Activated CD8-positive, alpha-beta memory T cell treated with anti-CD3 and anti-CD28 coated beads, Interleukin-2, amount 10 ng/mL, durations not matched to agents 7 days and 5 days (primary cell): ENCODE results near the gene PRRG4. TPM values are rescaled to one million over a fixed set of nuclear protein-coding genes. Genes with fewer than 3 reads are reported as not detected.
"Not testable (repeated sequence)": the region's sequence is repeated elsewhere in the genome, so short reads cannot be mapped to it uniquely, and the experiment has no call there.

ENCODE experiments used
- ATAC-seq: fragments of 150-1000 bp; cut with Tn5 transposase; one replicate; pipeline ENCODE4 v1.10.0; 2021; ENCODE audit warnings: moderate library complexity
- CTCF ChIA-PET: fragments of 350-600 bp; sonication (Branson Sonifier 250); formaldehyde crosslinking; loops from one replicate; lab custom pipeline; 2021; ENCODE audit warnings: antibody characterized with exemption; lab: Charles Lee
- DNase-seq: peaks from one replicate; pipeline ENCODE4 v3.0.0-alpha.2; 2020
- H3K27ac Mint-ChIP-seq: one replicate; pipeline ENCODE4 v1.8.0; 2021; ENCODE audit warnings: mild to moderate bottlenecking, mixed read lengths
- H3K27me3 Mint-ChIP-seq: one replicate; pipeline ENCODE4 v1.8.0; 2021; ENCODE audit warnings: mixed read lengths
- H3K36me3 Mint-ChIP-seq: one replicate; pipeline ENCODE4 v1.8.0; 2021; ENCODE audit warnings: mild to moderate bottlenecking, mixed read lengths
- H3K4me1 Mint-ChIP-seq: one replicate; pipeline ENCODE4 v1.8.0; 2021; ENCODE audit warnings: mixed read lengths
- H3K4me3 Mint-ChIP-seq: one replicate; pipeline ENCODE4 v1.8.0; 2021; ENCODE audit warnings: mild to moderate bottlenecking, moderate library complexity, mixed read lengths
- H3K9me3 Mint-ChIP-seq: one replicate; pipeline ENCODE4 v1.8.0; 2022; ENCODE audit warnings: low read depth, mixed read lengths
- total RNA-seq, 2 experiments: library from RNA; stranded (reverse); gene quantifications; one replicate each; pipeline ENCODE4 v1.2.3, GENCODE V29; 2021

PRRG4 gene
- total RNA-seq, 2 experiments from 2014 or later: 0.55 to 1.9 TPM

DNA sequence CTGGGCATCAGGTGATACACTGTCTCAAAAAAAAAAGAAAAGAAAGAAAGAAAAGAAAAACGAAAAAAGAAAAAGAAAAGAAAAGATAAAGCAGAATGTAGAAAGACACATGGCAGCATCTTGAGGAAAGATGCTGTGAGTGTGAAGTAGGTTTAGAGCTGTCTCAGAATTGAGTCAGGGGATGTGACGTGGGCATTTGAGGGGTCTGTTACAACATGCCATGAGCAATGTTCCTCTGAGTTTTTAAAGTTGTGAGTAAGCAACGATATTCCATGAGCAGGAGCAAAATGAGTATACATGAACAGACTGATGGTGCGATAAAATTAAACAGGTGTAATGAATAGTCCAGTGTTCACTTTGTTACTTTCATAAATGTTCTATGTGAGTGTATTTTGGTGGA is 51.6 kb downstream of the PRRG4 start:
- CTCF ChIA-PET: interaction anchor here (1.3 to 1.5 kb wide), 2 partner anchors 10 to 184 kb away, joined by 3 read pairs; no protein-coding TSS in a partner anchor
- Mint-ChIP-seq H3K27ac (no peak overlapping the region), H3K4me1 (no peaks in the 10 kb centered on the region), H3K9me3 (no peaks in the 10 kb centered on the region), H3K27me3 (peaks cover 15% of the 10 kb centered on the region), H3K36me3 (no peaks in the 10 kb centered on the region), H3K4me3 (no peak overlapping the region)
- ATAC-seq: no peak
- no peak for DNase-seq

DNA sequence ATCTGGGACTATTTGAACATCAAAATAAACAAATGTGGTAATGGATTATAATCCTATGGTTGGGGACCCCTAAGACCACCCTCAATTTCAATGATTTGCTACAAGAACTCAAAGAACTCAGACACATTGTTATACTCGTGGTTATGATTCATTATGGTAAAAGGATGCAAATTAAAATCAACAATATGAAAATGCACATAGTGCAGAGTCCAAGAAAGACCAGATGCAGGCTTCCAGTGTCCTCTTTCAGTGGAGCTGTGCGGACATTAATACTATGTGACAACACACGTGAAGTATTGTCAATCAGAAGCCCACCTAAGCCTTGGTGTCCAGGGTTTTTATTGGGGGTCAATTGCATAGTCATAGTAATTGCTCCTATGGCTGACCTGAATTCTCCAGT is 53.7 kb downstream of the PRRG4 start:
- H3K27me3 Mint-ChIP-seq: peaks cover 11% of the 10 kb centered on the region

DNA sequence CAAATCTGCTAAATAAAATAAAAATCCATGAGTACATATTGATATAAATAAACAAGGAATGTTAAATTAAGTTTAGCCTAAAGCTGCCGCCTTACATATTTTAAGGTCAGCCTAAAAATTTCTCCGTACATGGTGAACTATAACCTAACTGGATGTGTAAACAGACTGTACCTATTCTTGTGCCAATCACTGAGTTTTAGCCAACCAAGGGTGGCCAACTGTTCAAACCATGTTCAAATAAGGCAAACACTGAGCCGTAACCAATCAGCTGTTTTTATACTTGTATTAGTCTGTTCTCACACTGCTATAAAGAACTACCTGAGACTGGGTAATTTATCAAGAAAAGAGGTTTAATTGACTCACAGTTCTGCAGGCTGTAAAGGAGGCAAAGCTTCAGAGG is 54.3 kb downstream of the PRRG4 start:
- Mint-ChIP-seq H3K36me3 (no peaks in the 10 kb centered on the region), H3K4me1 (no peaks in the 10 kb centered on the region), H3K27ac (no peak overlapping the region), H3K9me3 (no peaks in the 10 kb centered on the region), H3K4me3 (no peak overlapping the region), H3K27me3 (peaks cover 7% of the 10 kb centered on the region)
- CTCF ChIA-PET: interaction anchor here (2.0 kb wide), 1 partner anchor 182 kb away, joined by 5 read pairs; no protein-coding TSS in a partner anchor
- DNase-seq (no peak), ATAC-seq (no peak)

More for the DNA sequence above, 53.7 kb downstream of the PRRG4 start:
- Mint-ChIP-seq H3K4me1 (no peaks in the 10 kb centered on the region), H3K9me3 (no peaks in the 10 kb centered on the region), H3K27ac (no peak overlapping the region), H3K36me3 (no peaks in the 10 kb centered on the region), H3K4me3 (no peak overlapping the region)
- ATAC-seq: no peak
- CTCF ChIA-PET: interaction anchor here (2.0 kb wide), 1 partner anchor 182 kb away, joined by 5 read pairs; no protein-coding TSS in a partner anchor
- no peak for DNase-seq

GRCh38 chr11:32884770-32885384 is 55.1 kb downstream of the PRRG4 start:
- no peak for DNase-seq
- no peak overlapping the region for H3K4me3 Mint-ChIP-seq
- H3K9me3 Mint-ChIP-seq: no peaks in the 10 kb centered on the region
- CTCF ChIA-PET: interaction anchor here (1.2 to 2.0 kb wide), 2 partner anchors 10 to 181 kb away, joined by 5 read pairs; no protein-coding TSS in a partner anchor
- H3K27me3 Mint-ChIP-seq: peaks cover 7% of the 10 kb centered on the region
- no peak overlapping the region for H3K27ac Mint-ChIP-seq
- H3K4me1 Mint-ChIP-seq: no peaks in the 10 kb centered on the region
- H3K36me3 Mint-ChIP-seq: no peaks in the 10 kb centered on the region
- peak; percentile 47 for ATAC-seq

DNA sequence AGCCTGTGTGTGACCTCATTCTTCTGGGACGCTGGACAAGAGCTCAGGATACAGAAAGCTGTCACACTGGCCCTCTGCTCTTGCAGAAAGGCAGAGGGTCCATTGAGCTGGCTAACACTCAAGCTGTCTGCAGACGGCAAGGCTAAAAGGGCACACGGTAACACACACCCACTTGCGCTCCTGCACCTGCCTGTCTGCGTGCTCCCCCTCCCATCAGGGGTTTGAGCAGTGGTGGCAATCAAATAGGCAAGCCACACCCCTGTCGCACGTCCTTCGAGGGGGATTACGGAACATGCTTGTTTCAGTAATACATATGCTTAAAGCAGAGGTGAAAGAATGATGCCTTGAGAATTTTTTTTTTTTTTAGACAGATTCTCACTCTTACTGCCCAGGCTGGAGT is 55.8 kb downstream of the PRRG4 start:
- Mint-ChIP-seq H3K4me1 (no peaks in the 10 kb centered on the region), H3K27me3 (peaks cover 9% of the 10 kb centered on the region), H3K9me3 (no peaks in the 10 kb centered on the region), H3K4me3 (no peak overlapping the region), H3K27ac (no peak overlapping the region), H3K36me3 (no peaks in the 10 kb centered on the region)
- ATAC-seq (no peak), DNase-seq (no peak)
- CTCF ChIA-PET: interaction anchor here (1.1 to 1.2 kb wide), 2 partner anchors 9 to 459 kb away, joined by 4 to 5 read pairs; no protein-coding TSS in a partner anchor

- no peaks in the 10 kb centered on the region for H3K9me3 Mint-ChIP-seq
- no peaks in the 10 kb centered on the region for H3K36me3 Mint-ChIP-seq
- DNase-seq: no peak
- no peaks in the 10 kb centered on the region for H3K4me1 Mint-ChIP-seq
- no peak for ATAC-seq
- H3K27me3 Mint-ChIP-seq: peaks cover 7% of the 10 kb centered on the region
- no peak overlapping the region for H3K4me3 Mint-ChIP-seq
- no peak overlapping the region for H3K27ac Mint-ChIP-seq
- CTCF ChIA-PET: interaction anchor here (1.1 to 1.2 kb wide), 2 partner anchors 8 to 459 kb away, joined by 4 to 5 read pairs; no protein-coding TSS in a partner anchor
Measured at GRCh38 chr11:32886180-32886579, 56.5 kb downstream of the PRRG4 start.

DNA sequence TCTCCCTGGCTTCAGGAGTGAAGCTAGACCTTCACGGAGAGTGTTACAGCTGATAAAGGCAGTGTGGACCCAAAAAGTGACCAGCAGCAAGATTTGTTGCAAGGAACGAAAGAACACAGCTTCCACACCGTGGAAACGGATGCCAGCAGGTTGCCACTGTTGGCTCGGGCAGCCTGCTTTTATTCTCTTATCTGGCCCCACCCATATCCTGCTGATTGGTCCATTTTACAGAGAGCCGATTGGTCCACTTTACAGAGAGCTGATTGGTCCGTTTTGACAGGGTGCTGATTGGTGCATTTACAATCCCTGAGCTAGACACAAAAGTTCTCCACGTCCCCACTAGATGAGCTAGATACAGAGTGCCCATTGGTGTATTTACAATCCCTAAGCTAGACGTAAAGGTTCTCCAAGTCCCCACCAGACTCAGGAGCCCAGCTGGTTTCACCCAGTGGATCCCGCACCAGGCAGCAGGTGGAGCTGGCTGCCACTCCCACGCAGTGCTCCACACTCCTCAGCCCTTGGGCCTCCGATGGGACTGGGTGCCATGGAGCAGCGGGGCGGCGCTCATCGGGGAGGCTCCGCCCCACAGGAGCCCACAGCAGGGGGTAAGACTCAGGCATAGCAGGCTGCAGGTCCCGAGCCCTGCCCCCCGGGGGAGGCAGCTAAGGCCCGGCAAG is 58.1 kb downstream of the PRRG4 start:
- not testable (repeated sequence) for H3K4me1 Mint-ChIP-seq, H3K9me3 Mint-ChIP-seq, ATAC-seq, H3K27ac Mint-ChIP-seq, H3K36me3 Mint-ChIP-seq, H3K4me3 Mint-ChIP-seq, DNase-seq
- CTCF ChIA-PET: interaction anchor here (1.0 kb wide), 1 partner anchor 11 kb away, joined by 3 read pairs; no protein-coding TSS in a partner anchor
- H3K27me3 Mint-ChIP-seq: peaks cover 13% of the 10 kb centered on the region

GRCh38 chr11:32888384-32888710 is 58.6 kb downstream of the PRRG4 start:
- peaks cover 13% of the 10 kb centered on the region for H3K27me3 Mint-ChIP-seq
- H3K36me3 Mint-ChIP-seq, H3K9me3 Mint-ChIP-seq, H3K4me1 Mint-ChIP-seq, DNase-seq, H3K27ac Mint-ChIP-seq, CTCF ChIA-PET, ATAC-seq, H3K4me3 Mint-ChIP-seq: not testable (repeated sequence)

GRCh38 chr11:32888805-32889204 is 59.1 kb downstream of the PRRG4 start:
- CTCF ChIA-PET: no interaction called here
- no peak for ATAC-seq
- Mint-ChIP-seq H3K9me3 (no peaks in the 10 kb centered on the region), H3K4me1 (peaks cover 6% of the 10 kb centered on the region), H3K36me3 (no peaks in the 10 kb centered on the region), H3K4me3 (no peak overlapping the region), H3K27me3 (peaks cover 13% of the 10 kb centered on the region), H3K27ac (no peak overlapping the region)
- no peak for DNase-seq

- DNase-seq: no peak
- Mint-ChIP-seq H3K27me3 (peaks cover 13% of the 10 kb centered on the region), H3K4me1 (peaks cover 18% of the 10 kb centered on the region), H3K36me3 (peaks cover 4% of the 10 kb centered on the region), H3K9me3 (no peaks in the 10 kb centered on the region), H3K4me3 (peak overlapping the region; percentile 74), H3K27ac (peak overlapping the region; percentile 17)
- CTCF ChIA-PET: interaction anchor here (0.6 to 2.1 kb wide), 2 partner anchors 78 to 175 kb away, joined by 3 to 5 read pairs; no protein-coding TSS in a partner anchor
- no peak for ATAC-seq
Measured at GRCh38 chr11:32890843-32891656, 61.3 kb downstream of the PRRG4 start.

GRCh38 chr11:32891657-32892354 is 62.1 kb downstream of the PRRG4 start:
- ATAC-seq (no peak), DNase-seq (no peak)
- no peaks in the 10 kb centered on the region for H3K9me3 Mint-ChIP-seq
- CTCF ChIA-PET: interaction anchor here (1.0 to 2.1 kb wide), 2 partner anchors 82 to 174 kb away, joined by 3 to 5 read pairs; no protein-coding TSS in a partner anchor
- H3K4me1 Mint-ChIP-seq: peaks cover 19% of the 10 kb centered on the region
- H3K27me3 Mint-ChIP-seq: peaks cover 13% of the 10 kb centered on the region
- H3K4me3 Mint-ChIP-seq: peak overlapping the region; percentile 74
- peaks cover 4% of the 10 kb centered on the region for H3K36me3 Mint-ChIP-seq
- H3K27ac Mint-ChIP-seq: peak overlapping the region; percentile 61

GRCh38 chr11:32892355-32893092 is 62.8 kb downstream of the PRRG4 start, which contains the start of gene QSER1:
TSS of gene QSER1 (plus strand) at chr11:32892811. CDS start at chr11:32893126, 315 bp downstream.
- Mint-ChIP-seq H3K27ac (peak within 1 kb of the TSS; percentile 90), H3K9me3 (no peaks in the 10 kb centered on the region), H3K4me1 (peaks cover 19% of the 10 kb centered on the region), H3K36me3 (peaks cover 4% of the 10 kb centered on the region), H3K4me3 (peak within 1 kb of the TSS; percentile 95), H3K27me3 (peaks cover 13% of the 10 kb centered on the region)
- CTCF ChIA-PET: interaction anchor here (0.7 to 2.1 kb wide), 4 partner anchors 21 to 173 kb away, joined by 3 to 5 read pairs (median 3); partner anchors contain the start of gene TCP11L1
- DNase-seq (peak; percentile 70), ATAC-seq (peak; percentile 73)
